Osteoblast (primary cell): ENCODE data around the gene WFDC8. TPM values are rescaled to one million over a fixed set of nuclear protein-coding genes. Genes with fewer than 3 reads are reported as not detected.

Source experiments
- DNase-seq: peaks from one replicate; pipeline ENCODE4 v3.0.0; 2011; ENCODE audit warnings: low spot score, mixed read lengths; ENCODE audit not compliant: insufficient read length; ENCODE audit errors: missing footprints
- H2AFZ ChIP-seq: 2 replicates; pipeline ENCODE4 v1.6.0; 2011; ENCODE audit warnings: mild to moderate bottlenecking, low read length
- H3K27ac ChIP-seq: 2 replicates; pipeline ENCODE4 v1.5.1; 2011; ENCODE audit warnings: mild to moderate bottlenecking, low read depth, low read length, moderate library complexity
- H3K27me3 ChIP-seq: 2 replicates; pipeline ENCODE4 v1.6.0; 2012; ENCODE audit warnings: mild to moderate bottlenecking, control low read depth, inconsistent platforms, low read length, moderate library complexity; ENCODE audit not compliant: insufficient read depth
- H3K36me3 ChIP-seq: 2 replicates; pipeline ENCODE4 v1.5.1; 2011; ENCODE audit warnings: mild to moderate bottlenecking, low read length, control low read depth, moderate library complexity; ENCODE audit not compliant: insufficient read depth
- H3K4me1 ChIP-seq: 2 replicates; pipeline ENCODE4 v1.5.1; 2011; ENCODE audit warnings: mild to moderate bottlenecking, low read length, control low read depth, moderate library complexity; ENCODE audit not compliant: insufficient read depth
- H3K4me2 ChIP-seq: 2 replicates; pipeline ENCODE4 v1.6.0; 2011; ENCODE audit warnings: mild to moderate bottlenecking, low read length; ENCODE audit not compliant: insufficient read depth
- H3K4me3 ChIP-seq: fragments of 200-600 bp; sonication (generic); 3 replicates; pipeline ENCODE4 v1.5.1; 2012; ENCODE audit warnings: mild to moderate bottlenecking, low read length, inconsistent platforms; ENCODE audit not compliant: insufficient read depth
- H3K79me2 ChIP-seq: 2 replicates; pipeline ENCODE4 v1.6.0; 2012; ENCODE audit warnings: mild to moderate bottlenecking, low read length, control low read depth, inconsistent platforms; ENCODE audit not compliant: insufficient read depth
- H3K9me3 ChIP-seq: 2 replicates; pipeline ENCODE4 v1.5.1; 2011; ENCODE audit warnings: low read depth, low read length, control low read depth
- H4K20me1 ChIP-seq: 2 replicates; pipeline ENCODE4 v1.6.0; 2012; ENCODE audit warnings: mild to moderate bottlenecking, low read length, control low read depth; ENCODE audit not compliant: insufficient read depth
- CTCF ChIP-seq: IDR thresholded peaks from 2 replicates; pipeline ENCODE4 v1.5.1; 2011; ENCODE audit warnings: mild to moderate bottlenecking, low read depth, low read length, moderate library complexity; ENCODE audit errors: extremely low read depth
- total RNA-seq: library from RNA; depleted of rRNA; stranded (reverse); fragments of >200 nt; gene quantifications from 2 replicates; pipeline ENCODE4 v1.2.3, GENCODE V29; 2012

WFDC8 gene
- not detected in 2 replicates for total RNA-seq

- Histone ChIP-seq H3K79me2 (no peaks in the 10 kb centered on the region), H3K4me3 (no peak within 1 kb of the TSS), H3K4me1 (no peaks in the 10 kb centered on the region), H3K4me2 (no peak within 1 kb of the TSS), H4K20me1 (no peaks in the 10 kb centered on the region), H3K36me3 (no peaks in the 10 kb centered on the region), H3K27me3 (peaks cover 12% of the 10 kb centered on the region), H3K27ac (no peak within 1 kb of the TSS), H3K9me3 (no peaks in the 10 kb centered on the region), H2AFZ (no peak within 1 kb of the TSS)
- DNase-seq: no peak
- TF ChIP-seq CTCF: no peak
Measured at GRCh38 chr20:45579184-45579583, at the start of gene WFDC8. WFDC8 (minus strand) TSS chr20:45579284; CDS start chr20:45579247, 37 bp downstream.

GRCh38 chr20:45626540-45626939, 47.5 kb upstream of the WFDC8 start:
- Histone ChIP-seq H4K20me1 (no peaks in the 10 kb centered on the region), H3K79me2 (no peaks in the 10 kb centered on the region), H3K36me3 (no peaks in the 10 kb centered on the region), H2AFZ (no peak overlapping the region), H3K4me1 (no peaks in the 10 kb centered on the region), H3K27ac (no peak overlapping the region), H3K9me3 (no peaks in the 10 kb centered on the region), H3K27me3 (peaks cover 3% of the 10 kb centered on the region), H3K4me2 (no peak overlapping the region), H3K4me3 (no peak overlapping the region)
- no peak for TF ChIP-seq CTCF
- DNase-seq: no peak

- Histone ChIP-seq H2AFZ (no peak overlapping the region), H3K79me2 (no peaks in the 10 kb centered on the region), H3K4me3 (no peak overlapping the region), H3K36me3 (no peaks in the 10 kb centered on the region), H3K4me2 (no peak overlapping the region), H4K20me1 (no peaks in the 10 kb centered on the region), H3K9me3 (no peaks in the 10 kb centered on the region), H3K4me1 (no peaks in the 10 kb centered on the region), H3K27ac (no peak overlapping the region), H3K27me3 (no peaks in the 10 kb centered on the region)
- TF ChIP-seq CTCF: no peak
- DNase-seq: no peak
Measured at GRCh38 chr20:45621593-45621992, 42.5 kb upstream of the WFDC8 start.

- no peak for TF ChIP-seq CTCF
- H2AFZ ChIP-seq: no peak overlapping the region
- no peaks in the 10 kb centered on the region for H3K27me3 ChIP-seq
- H3K4me1 ChIP-seq: no peaks in the 10 kb centered on the region
- no peak overlapping the region for H3K4me2 ChIP-seq
- no peaks in the 10 kb centered on the region for H4K20me1 ChIP-seq
- no peak overlapping the region for H3K27ac ChIP-seq
- H3K36me3 ChIP-seq: no peaks in the 10 kb centered on the region
- no peaks in the 10 kb centered on the region for H3K9me3 ChIP-seq
- DNase-seq: no peak
- H3K4me3 ChIP-seq: no peak overlapping the region
- H3K79me2 ChIP-seq: no peaks in the 10 kb centered on the region
Measured at GRCh38 chr20:45617591-45617990, 38.5 kb upstream of the WFDC8 start.
